Upper lobe of left lung (tissue), 6 donors: ENCODE data around the gene MXD3. TPM values are rescaled to one million over a fixed set of nuclear protein-coding genes. Genes with fewer than 3 reads are reported as not detected.

Experiments used
- ATAC-seq, 2 donors: fragments of 200-7000 bp; cut with Tn5 transposase; one replicate each; pipeline ENCODE4 v1.9.1; 2022; ENCODE audit warnings: mild to moderate bottlenecking in 2 of 2, moderate library complexity in 2 of 2; ENCODE audit not compliant: low FRiP score in 2 of 2
- DNase-seq, 2 donors: peaks; one replicate each; pipeline ENCODE4 v3.0.0-alpha.2; 2019 to 2020
- H3K27ac ChIP-seq, 4 donors: fragments of 200-600 bp; sonication (generic); one replicate each; pipeline ENCODE4 v1.5.1; 2016 to 2019
- H3K27me3 ChIP-seq, 4 donors: fragments of 200-600 bp; sonication (generic); one replicate each; pipeline ENCODE4 v1.5.1; 2017 to 2019
- H3K36me3 ChIP-seq, 4 donors: fragments of 200-600 bp; sonication (generic); one replicate each; pipeline ENCODE4 v1.5.1; 2016 to 2019
- H3K4me1 ChIP-seq, 4 donors: fragments of 200-600 bp; sonication (generic); one replicate each; pipeline ENCODE4 v1.5.1; 2018 to 2019
- H3K4me3 ChIP-seq, 4 donors: fragments of 200-600 bp; sonication (generic); one replicate each; pipeline ENCODE4 v1.5.1; 2017 to 2019; ENCODE audit warnings: mild to moderate bottlenecking in 2 of 4, moderate library complexity in 1 of 4
- H3K9me3 ChIP-seq, 4 donors: fragments of 200-600 bp; sonication (generic); one replicate each; pipeline ENCODE4 v1.5.1; 2018 to 2019
- EP300 ChIP-seq, 4 donors: sonication (generic); formaldehyde crosslinking; IDR thresholded peaks; one replicate each; pipeline ENCODE4 v1.5.1; 2017; ENCODE audit warnings: antibody characterized with exemption in 4 of 4, control low read depth in 2 of 4
- POLR2A ChIP-seq, 4 donors: fragments of 450-650 bp; IDR thresholded peaks; one replicate each; pipeline ENCODE4 v1.5.1; 2016 to 2017; ENCODE audit warnings: antibody characterized with exemption in 4 of 4, mild to moderate bottlenecking in 2 of 4
- POLR2AphosphoS5 ChIP-seq, 2 donors: sonication (generic); formaldehyde crosslinking; IDR thresholded peaks; one replicate each; pipeline ENCODE4 v1.5.1; 2017; ENCODE audit warnings: antibody characterized with exemption in 2 of 2
- WGBS, 2 donors: methylation state at CpG; one replicate each; pipeline ENCODE4 v1.1.5; 2017 to 2018; 5-methylcytosine and 5-hydroxymethylcytosine counted together
- total RNA-seq, 6 donors: library from RNA; depleted of rRNA in 4 of 6; stranded (reverse); fragments of >200 nt in 4 of 6; gene quantifications; one replicate each; pipeline versions ENCODE4 v1.1.0 to v1.2.1, GENCODE V29; 2016 to 2021
- TF ChIP-seq, protein P1 (sequence below), 6 experiments: fragments of 450-650 bp in 4 of 6; fragments of 200-600 bp in 2 of 6; sonication (generic) in 2 of 6; IDR thresholded peaks; one replicate each; pipeline ENCODE4 v1.5.1; 2016 to 2019; ENCODE audit warnings: antibody characterized with exemption in 6 of 6
- donor health status: DM: no; HTN: no; CAD: no; lungs with moderate emphysema.
- donor health status: DM: no; HTN: yes; CAD: no; lungs with severe emphysema.

MXD3 gene
- total RNA-seq, 6 donors from 2014 or later, result 8.8 to 29.5 (median 13.6) TPM

- H3K27me3 ChIP-seq, result no peaks in the 10 kb centered on the region
- no peak for TF ChIP-seq EP300 (IDR thresholded peaks at IDR 0.05)
- TF ChIP-seq, protein P1, sequence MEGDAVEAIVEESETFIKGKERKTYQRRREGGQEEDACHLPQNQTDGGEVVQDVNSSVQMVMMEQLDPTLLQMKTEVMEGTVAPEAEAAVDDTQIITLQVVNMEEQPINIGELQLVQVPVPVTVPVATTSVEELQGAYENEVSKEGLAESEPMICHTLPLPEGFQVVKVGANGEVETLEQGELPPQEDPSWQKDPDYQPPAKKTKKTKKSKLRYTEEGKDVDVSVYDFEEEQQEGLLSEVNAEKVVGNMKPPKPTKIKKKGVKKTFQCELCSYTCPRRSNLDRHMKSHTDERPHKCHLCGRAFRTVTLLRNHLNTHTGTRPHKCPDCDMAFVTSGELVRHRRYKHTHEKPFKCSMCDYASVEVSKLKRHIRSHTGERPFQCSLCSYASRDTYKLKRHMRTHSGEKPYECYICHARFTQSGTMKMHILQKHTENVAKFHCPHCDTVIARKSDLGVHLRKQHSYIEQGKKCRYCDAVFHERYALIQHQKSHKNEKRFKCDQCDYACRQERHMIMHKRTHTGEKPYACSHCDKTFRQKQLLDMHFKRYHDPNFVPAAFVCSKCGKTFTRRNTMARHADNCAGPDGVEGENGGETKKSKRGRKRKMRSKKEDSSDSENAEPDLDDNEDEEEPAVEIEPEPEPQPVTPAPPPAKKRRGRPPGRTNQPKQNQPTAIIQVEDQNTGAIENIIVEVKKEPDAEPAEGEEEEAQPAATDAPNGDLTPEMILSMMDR (IDR thresholded peaks at IDR 0.05), result no peak
- no peak for TF ChIP-seq POLR2A (IDR thresholded peaks at IDR 0.05)
- TF ChIP-seq POLR2AphosphoS5 (IDR thresholded peaks at IDR 0.05), result no peak
- 71 to 85% methylated on average over 28 of the region's 28 CpGs for WGBS, 2 donors
- H3K27ac ChIP-seq, result peak overlapping the region in 3 of 4 donors; percentile 36 to 55 (median 53)
- DNase-seq (peak in 1 of 2 donors; percentile 73), ATAC-seq (peak in 1 of 2 donors; percentile 91)
- no peak overlapping the region for H3K4me3 ChIP-seq
- peaks cover 3 to 41% (median 27%) of the 10 kb centered on the region in 4 donors for H3K36me3 ChIP-seq
- H3K9me3 ChIP-seq, result no peaks in the 10 kb centered on the region
- peaks cover 0 to 7% (median 2%) of the 10 kb centered on the region in 4 donors for H3K4me1 ChIP-seq
Measured at GRCh38 chr5:177327539-177328522, 16.1 kb upstream of the MXD3 start.

GRCh38 chr5:177325868-177326381 is 14.2 kb upstream of the MXD3 start:
- Histone ChIP-seq H3K4me3 (no peak overlapping the region), H3K27ac (no peak overlapping the region), H3K36me3 (peaks cover 0 to 22% (median 12%) of the 10 kb centered on the region in 4 donors), H3K27me3 (no peaks in the 10 kb centered on the region), H3K4me1 (peaks cover 0 to 7% (median 2%) of the 10 kb centered on the region in 4 donors), H3K9me3 (no peaks in the 10 kb centered on the region)
- ATAC-seq, result no peak
- TF ChIP-seq POLR2AphosphoS5 (IDR thresholded peaks at IDR 0.05), result no peak
- no peak for TF ChIP-seq POLR2A (IDR thresholded peaks at IDR 0.05)
- no peak for TF ChIP-seq EP300 (IDR thresholded peaks at IDR 0.05)
- TF ChIP-seq, protein P1 (IDR thresholded peaks at IDR 0.05), result no peak
- DNase-seq, result no peak
- 77% methylated on average over 1 of the region's 1 CpG; no CpG with 5 or more reads in 1 of the 2 donors for WGBS, 2 donors

DNA sequence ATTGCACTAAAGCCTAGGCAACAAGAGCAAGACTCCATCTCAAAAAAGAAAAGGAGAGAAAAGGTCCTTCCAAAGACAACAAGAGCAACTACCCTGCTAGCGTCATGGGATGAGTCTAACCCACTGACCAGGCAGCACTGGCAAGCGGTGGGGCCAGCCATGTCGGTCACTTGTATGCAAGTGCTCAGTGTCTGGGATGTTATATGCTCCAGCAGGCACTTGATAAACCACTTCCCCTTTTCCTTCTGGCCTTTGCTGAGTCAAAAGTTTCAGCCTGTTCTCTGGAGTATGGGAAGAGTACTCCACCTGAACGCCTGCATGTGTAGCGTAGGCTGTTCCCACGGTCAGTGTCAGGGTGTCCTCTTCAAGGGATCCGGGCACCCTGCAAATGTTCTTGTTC is 9.2 kb upstream of the MXD3 start:
- 82 to 86% methylated on average over 7 of the region's 7 CpGs for WGBS, 2 donors
- Histone ChIP-seq H3K27me3 (no peaks in the 10 kb centered on the region), H3K36me3 (peaks cover 0 to 11% (median 0%) of the 10 kb centered on the region in 4 donors), H3K27ac (no peak overlapping the region), H3K9me3 (no peaks in the 10 kb centered on the region), H3K4me3 (no peak overlapping the region), H3K4me1 (peaks cover 0 to 4% (median 0%) of the 10 kb centered on the region in 4 donors)
- no peak for TF ChIP-seq POLR2A (IDR thresholded peaks at IDR 0.05)
- TF ChIP-seq, protein P1 (IDR thresholded peaks at IDR 0.05), result no peak
- TF ChIP-seq EP300 (IDR thresholded peaks at IDR 0.05), result no peak
- TF ChIP-seq POLR2AphosphoS5 (IDR thresholded peaks at IDR 0.05), result no peak
- ATAC-seq (peak; percentile 50 to 55), DNase-seq (peak in 1 of 2 donors; percentile 50)

DNA sequence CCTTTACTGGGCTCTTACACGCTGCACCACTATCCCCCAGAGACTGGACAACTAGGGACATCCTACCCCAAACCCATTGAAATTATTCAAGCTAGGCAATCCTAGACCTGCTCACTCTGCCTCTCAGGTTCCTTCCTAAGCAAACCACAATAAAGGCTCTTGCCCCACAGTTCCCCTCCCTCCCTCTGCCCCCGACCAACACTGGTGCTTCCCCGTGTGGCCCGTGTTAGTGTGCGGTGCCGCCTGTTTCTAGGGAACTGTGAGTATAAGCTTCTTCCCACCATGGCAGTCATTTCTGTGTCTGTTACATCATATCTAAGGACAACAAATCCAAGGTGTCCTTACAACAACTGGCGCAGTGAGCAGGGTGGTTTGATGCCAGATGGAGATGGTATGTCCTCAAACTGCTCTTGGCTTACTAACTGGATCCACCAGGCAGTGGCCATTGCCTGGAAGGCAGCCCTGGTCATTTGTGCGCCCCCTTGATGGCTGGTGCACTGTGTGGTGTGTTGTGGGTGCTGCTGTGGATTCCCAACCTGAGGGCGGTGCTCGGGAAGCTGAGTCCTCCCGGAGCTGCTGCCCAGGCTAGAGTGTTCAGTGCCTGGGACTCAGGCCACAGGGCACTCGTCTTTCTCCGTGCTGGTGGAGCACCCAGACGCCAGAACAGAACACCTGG is 8.4 kb upstream of the MXD3 start:
- Histone ChIP-seq H3K36me3 (peaks cover 0 to 11% (median 0%) of the 10 kb centered on the region in 4 donors), H3K27me3 (no peaks in the 10 kb centered on the region), H3K4me3 (no peak overlapping the region), H3K4me1 (peaks cover 0 to 4% (median 0%) of the 10 kb centered on the region in 4 donors), H3K9me3 (no peaks in the 10 kb centered on the region), H3K27ac (no peak overlapping the region)
- TF ChIP-seq, protein P1 (IDR thresholded peaks at IDR 0.05), result no peak
- TF ChIP-seq POLR2A (IDR thresholded peaks at IDR 0.05) (no peak), EP300 (IDR thresholded peaks at IDR 0.05) (no peak), POLR2AphosphoS5 (IDR thresholded peaks at IDR 0.05) (no peak)
- peak in 1 of 2 donors; percentile 27 for ATAC-seq
- DNase-seq, result no peak
- 83 to 94% methylated on average over 6 to 14 of the region's 14 CpGs for WGBS, 2 donors
